Mucosa of rectum (tissue), 2 donors: ENCODE results near the gene ZNF641.

Experiments
- H3K27ac ChIP-seq, 2 donors: one replicate each; pipeline ENCODE4 v1.7.0; 2013; ENCODE audit warnings: inconsistent platforms in 2 of 2, low read depth in 2 of 2, low read length in 2 of 2
- H3K27me3 ChIP-seq, 2 donors: one replicate each; pipeline ENCODE4 v1.7.0; 2013; ENCODE audit warnings: low read length in 2 of 2; ENCODE audit not compliant: control insufficient read depth in 2 of 2, insufficient read depth in 2 of 2
- H3K36me3 ChIP-seq, 2 donors: one replicate each; pipeline ENCODE4 v1.7.0; 2013; ENCODE audit warnings: low read length in 2 of 2; ENCODE audit not compliant: control insufficient read depth in 2 of 2, insufficient read depth in 2 of 2
- H3K4me1 ChIP-seq, 2 donors: one replicate each; pipeline ENCODE4 v1.7.0; 2013; ENCODE audit warnings: low read length in 2 of 2, mild to moderate bottlenecking in 1 of 2; ENCODE audit not compliant: control insufficient read depth in 2 of 2, insufficient read depth in 2 of 2
- H3K4me3 ChIP-seq, 2 donors: one replicate each; pipeline ENCODE4 v1.7.0; 2013; ENCODE audit warnings: low read length in 2 of 2
- H3K9ac ChIP-seq, 2 donors: one replicate each; pipeline ENCODE4 v1.7.0; 2013; ENCODE audit warnings: low read length in 2 of 2, low read depth in 1 of 2, mild to moderate bottlenecking in 1 of 2
- H3K9me3 ChIP-seq, 2 donors: one replicate each; pipeline ENCODE4 v1.7.0; 2013; ENCODE audit warnings: low read length in 2 of 2; ENCODE audit not compliant: control insufficient read depth in 2 of 2
- donor health status: healthy.
- donor health status: Normal muscosa, but diverticular disease.

ZNF641 gene

DNA sequence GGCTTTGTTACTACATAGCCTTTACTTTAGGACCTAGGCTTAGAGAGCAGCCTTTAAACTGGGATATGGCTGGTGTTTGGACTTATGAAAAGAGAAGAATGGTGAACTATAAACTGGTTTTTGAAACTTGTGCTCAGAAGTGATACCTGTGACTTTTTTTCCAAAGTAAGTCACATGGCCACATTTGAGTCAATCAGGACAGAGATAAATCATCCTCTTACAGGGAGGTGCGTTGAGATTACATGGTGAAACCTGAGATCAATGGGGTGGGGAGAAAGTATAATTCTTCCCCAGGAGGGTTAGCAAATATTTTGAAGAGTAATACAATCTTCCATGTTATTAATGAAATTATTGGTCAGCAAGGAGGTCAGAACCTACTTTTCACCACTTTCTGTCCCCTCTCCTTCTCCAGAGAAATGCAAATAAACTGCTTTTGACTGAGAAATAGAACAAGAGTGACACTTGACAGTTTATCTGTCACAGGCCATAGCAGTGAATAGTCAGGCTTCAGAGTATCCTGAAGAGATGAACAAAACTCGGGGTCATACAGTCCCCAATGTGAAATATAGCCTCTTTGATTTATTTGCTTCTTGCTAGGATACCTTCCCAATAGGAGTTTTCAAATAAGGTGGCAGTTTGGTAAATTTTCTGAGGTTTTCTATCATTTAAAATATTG, 11.1 kb upstream of the ZNF641 start:
- Histone ChIP-seq H3K27me3 (no peaks in the 10 kb centered on the region), H3K36me3 (no peaks in the 10 kb centered on the region), H3K9me3 (no peaks in the 10 kb centered on the region), H3K4me3 (no peak overlapping the region), H3K9ac (no peak overlapping the region), H3K27ac (no peak overlapping the region), H3K4me1 (no peaks in the 10 kb centered on the region)

DNA sequence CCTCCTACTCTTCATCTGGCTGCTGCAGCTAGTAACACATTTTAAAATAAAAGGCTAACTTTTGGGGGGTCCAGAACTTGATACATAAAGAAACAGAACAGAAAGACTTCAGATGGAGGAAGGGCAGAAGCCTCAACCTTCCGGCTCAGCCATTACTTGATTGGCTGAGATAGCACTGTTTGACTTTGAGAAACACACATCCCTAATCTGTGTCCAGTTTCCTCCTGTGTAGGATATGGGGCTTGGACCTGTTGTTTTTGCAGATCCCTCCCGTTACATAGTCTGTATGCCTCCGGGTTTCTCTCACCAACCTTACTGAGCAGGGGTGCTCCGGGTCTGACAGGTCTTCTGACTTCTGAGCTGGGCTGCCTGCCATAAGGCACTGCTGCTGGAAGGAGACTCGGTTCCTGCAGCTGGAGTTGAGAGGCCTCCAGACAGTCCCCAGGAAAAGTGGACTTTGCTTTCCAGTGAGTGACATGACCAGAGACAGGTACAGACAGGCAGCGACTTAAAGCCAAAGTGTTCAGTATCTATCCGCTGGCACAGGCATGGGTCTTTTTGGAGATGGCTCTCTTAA, 8.3 kb upstream of the ZNF641 start:
- H3K4me3 ChIP-seq: no peak overlapping the region
- no peak overlapping the region for H3K9ac ChIP-seq
- H3K36me3 ChIP-seq: no peaks in the 10 kb centered on the region
- H3K4me1 ChIP-seq: no peaks in the 10 kb centered on the region
- H3K27me3 ChIP-seq: no peaks in the 10 kb centered on the region
- H3K9me3 ChIP-seq: no peaks in the 10 kb centered on the region
- H3K27ac ChIP-seq: no peak overlapping the region

DNA sequence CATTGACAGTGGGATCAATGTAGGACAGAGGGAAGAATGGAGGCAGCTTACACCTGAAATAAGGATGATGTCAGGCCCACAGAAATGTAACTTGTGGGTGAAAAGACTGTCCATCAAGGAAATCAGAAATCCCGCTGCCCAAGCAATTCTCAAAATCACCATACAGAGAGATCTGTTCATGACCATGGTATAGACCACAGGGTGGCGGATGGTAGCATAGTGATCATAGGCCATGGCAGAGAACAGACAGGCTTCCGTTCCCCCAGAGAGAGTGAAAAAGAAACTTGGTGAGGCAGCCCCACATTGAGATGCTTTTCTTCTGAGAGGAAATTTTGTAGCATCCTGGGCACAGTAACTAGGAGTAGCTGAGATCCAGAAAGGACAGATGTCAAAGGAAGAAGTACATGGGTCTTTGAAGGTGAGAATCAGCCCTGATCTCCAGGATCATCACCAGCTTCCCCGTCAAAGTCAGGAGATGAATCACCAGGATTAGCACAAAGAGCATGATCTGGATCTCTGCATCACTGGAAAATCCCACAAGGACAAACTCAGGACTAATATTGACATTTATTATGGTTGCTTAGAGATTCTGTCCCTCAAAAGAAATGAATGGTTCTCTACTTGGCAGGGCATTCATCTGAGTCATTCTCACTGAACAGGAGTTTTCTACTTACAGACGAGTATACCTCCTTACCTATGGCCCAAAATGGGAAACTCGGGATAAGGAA, 5.5 kb upstream of the ZNF641 start:
- Histone ChIP-seq H3K36me3 (no peaks in the 10 kb centered on the region), H3K4me1 (no peaks in the 10 kb centered on the region), H3K27me3 (no peaks in the 10 kb centered on the region), H3K4me3 (no peak overlapping the region), H3K9me3 (no peaks in the 10 kb centered on the region), H3K9ac (no peak overlapping the region), H3K27ac (no peak overlapping the region)

DNA sequence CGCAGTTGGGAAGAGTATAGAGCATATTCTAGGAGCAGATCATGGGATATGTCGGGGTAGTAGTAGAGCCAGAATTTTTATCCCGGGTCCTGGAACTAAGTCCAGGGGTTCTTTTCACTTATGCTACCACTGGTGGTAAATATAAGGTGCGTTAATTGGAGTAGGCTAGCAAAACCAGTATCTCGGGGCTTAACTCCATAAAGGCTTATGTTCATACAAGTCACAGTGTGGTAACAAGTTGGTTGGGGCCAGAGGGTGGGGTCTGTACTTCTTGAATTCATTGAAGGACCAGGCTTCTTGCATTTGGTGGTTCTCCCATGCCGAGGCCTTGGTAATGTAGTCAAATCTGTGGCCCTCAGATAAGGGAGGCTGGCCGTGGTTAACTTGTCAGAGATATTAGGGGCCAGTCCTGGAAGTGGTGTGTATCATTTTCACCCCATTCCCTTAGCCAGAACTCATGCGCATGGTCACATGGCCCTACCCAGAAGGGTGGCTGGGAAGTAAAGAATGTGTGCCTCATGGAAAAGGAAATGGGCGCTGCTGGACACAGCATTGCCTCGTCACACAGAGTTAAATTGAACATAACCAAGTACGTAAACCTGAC, 1.5 kb upstream of the ZNF641 start:
- Histone ChIP-seq H3K4me3 (no peak overlapping the region), H3K9me3 (no peaks in the 10 kb centered on the region), H3K36me3 (peaks cover 4% of the 10 kb centered on the region in 2 donors), H3K27me3 (no peaks in the 10 kb centered on the region), H3K9ac (no peak overlapping the region), H3K27ac (no peak overlapping the region), H3K4me1 (peaks cover 0 to 5% of the 10 kb centered on the region in 2 donors)

DNA sequence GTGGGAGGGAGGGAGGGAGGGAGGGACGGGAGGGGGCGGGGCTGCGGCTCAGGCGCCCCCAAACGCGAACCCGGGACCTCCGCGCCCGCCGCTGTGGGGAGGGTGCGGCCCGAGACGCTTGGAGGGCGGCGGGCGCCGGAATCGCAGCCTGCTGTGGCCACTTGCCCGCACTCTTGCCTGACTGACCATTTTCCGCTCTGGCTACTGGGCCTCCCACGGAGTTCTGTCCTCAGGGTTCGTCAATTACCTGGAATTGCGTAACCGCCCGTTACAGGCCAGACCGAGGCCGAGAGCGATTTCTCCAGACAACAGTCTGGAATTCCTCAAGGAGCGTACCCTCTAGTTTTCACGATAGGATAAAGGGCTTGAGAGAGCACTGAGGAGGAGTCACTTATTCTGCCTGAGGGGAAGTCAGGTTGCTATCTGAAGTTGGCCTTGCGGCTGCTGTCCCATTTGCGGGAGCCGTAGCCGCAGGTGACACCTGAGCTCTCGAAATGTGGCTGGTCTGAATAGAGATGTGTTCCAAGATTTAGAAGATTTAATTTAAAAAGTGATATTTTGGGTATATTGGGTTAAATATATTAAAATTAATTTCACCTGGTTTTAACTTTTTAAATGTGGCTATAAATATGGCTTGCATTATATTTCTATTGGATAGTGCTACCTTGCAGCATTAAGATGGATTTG, 446 bp upstream of the ZNF641 start:
- peak overlapping the region; percentile 90 to 92 for H3K27ac ChIP-seq
- peak overlapping the region; percentile 80 to 92 for H3K9ac ChIP-seq
- H3K4me1 ChIP-seq: peaks cover 0 to 5% of the 10 kb centered on the region in 2 donors
- H3K9me3 ChIP-seq: no peaks in the 10 kb centered on the region
- H3K27me3 ChIP-seq: no peaks in the 10 kb centered on the region
- H3K4me3 ChIP-seq: peak overlapping the region; percentile 76 to 83
- H3K36me3 ChIP-seq: peaks cover 8 to 11% of the 10 kb centered on the region in 2 donors

DNA sequence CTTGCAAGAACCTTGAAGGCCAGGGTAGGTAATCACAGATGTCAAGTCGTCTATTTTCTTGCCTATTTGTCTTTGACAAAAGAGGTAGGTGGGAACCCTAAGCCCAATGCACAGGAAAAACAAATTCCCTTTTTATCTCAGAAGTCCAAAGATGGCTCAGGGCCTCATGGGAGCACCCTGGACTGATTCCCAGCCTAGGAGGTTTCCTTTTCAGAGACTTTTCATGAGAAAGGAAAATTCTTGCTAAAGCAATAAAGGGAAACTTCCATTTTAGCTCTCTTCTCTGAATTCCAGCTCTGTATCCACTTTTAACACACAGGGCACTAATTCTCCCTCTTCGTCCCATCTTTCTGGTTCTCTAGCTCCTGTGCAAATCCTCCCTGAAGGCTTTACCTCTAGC, 1.2 kb downstream of the ZNF641 start:
- Histone ChIP-seq H3K27ac (no peak overlapping the region), H3K9ac (no peak overlapping the region)

DNA sequence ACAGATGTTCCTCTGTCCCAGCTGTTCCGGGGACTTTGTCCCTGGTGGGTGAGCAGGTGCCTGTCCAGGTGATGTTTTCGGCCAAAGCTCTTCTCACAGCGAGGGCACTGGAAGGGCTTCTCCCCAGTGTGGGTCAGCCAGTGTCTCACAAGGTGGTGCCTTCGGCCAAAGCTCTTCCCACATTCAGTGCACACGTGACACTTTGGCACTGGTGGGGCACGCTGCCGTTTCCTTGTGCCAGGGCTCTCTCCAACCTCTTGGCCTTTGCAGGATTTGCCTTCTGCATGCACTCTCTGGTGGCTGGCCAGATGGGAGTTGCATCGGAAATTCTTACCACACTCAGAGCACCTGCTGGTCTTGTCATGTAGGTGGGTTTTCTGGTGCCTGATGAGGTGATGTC, 7.7 kb downstream of the ZNF641 start:
- no peaks in the 10 kb centered on the region for H3K27me3 ChIP-seq
- H3K9ac ChIP-seq: no peak overlapping the region
- H3K9me3 ChIP-seq: no peaks in the 10 kb centered on the region
- no peak overlapping the region for H3K27ac ChIP-seq
- H3K4me3 ChIP-seq: no peak overlapping the region
- H3K36me3 ChIP-seq: peaks cover 36 to 45% of the 10 kb centered on the region in 2 donors
- no peaks in the 10 kb centered on the region for H3K4me1 ChIP-seq

More for the DNA sequence above, 1.2 kb downstream of the ZNF641 start:
- no peaks in the 10 kb centered on the region for H3K9me3 ChIP-seq
- peaks cover 17 to 20% of the 10 kb centered on the region in 2 donors for H3K36me3 ChIP-seq
- peaks cover 0 to 5% of the 10 kb centered on the region in 2 donors for H3K4me1 ChIP-seq
- H3K27me3 ChIP-seq: no peaks in the 10 kb centered on the region
- peak overlapping the region in 1 of 2 donors; percentile 92 for H3K4me3 ChIP-seq

DNA sequence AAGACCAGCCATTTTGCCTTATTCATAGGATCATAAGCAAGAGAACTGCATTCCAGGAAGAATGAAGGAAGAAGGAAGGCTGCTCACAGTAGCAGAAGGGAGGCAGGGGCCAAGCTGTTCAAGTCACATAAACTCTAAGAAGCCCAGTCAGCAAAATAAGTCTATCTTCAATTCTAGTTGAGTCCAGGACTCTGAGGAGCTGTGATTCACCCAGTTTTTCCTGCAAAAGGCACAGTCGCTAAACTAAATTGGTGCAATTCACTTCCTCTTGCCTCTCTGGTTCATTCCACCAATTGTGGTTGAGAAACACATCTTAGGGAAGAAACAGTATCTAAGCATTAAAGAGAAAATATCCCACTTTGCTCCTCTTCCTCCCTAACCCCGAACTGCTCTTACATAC, 9.8 kb downstream of the ZNF641 start:
- Histone ChIP-seq H3K36me3 (peaks cover 25 to 34% of the 10 kb centered on the region in 2 donors), H3K4me1 (no peaks in the 10 kb centered on the region), H3K27me3 (no peaks in the 10 kb centered on the region), H3K9me3 (no peaks in the 10 kb centered on the region), H3K9ac (no peak overlapping the region), H3K27ac (no peak overlapping the region), H3K4me3 (no peak overlapping the region)

DNA sequence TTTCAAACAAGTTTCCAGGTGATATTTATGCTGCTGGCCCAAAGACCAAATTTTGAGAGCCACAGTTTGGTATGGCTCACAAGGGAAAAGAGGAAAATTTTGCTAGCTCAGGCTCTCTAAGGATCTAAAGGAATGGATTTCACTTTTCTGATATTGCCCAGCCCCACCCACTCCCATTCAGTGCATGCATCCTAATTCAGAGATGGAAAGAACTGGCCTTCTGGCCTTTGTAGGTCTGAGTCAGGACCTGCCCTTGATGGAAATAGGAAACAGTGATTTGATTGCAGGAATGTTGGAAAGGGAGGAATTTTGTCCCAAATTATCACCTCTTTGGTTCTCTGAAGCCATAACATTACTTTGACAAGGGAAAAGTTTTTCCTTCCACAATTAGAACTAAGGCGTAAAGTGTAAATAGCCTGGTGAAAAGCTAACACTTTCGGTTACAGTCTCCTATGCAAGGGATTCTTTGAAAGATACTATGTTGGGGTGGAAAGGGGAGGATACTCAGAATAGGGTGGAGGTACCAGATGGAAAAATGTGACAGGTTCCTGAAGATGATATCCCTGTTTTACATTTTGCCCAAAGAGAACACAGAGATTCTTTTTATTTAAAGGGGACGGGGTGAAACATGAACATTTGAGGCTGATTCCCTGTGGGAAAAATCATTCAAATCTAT, 11.1 kb downstream of the ZNF641 start:
- no peak overlapping the region for H3K4me3 ChIP-seq
- H3K9ac ChIP-seq: no peak overlapping the region
- H3K27me3 ChIP-seq: no peaks in the 10 kb centered on the region
- peaks cover 19 to 26% of the 10 kb centered on the region in 2 donors for H3K36me3 ChIP-seq
- H3K27ac ChIP-seq: no peak overlapping the region
- no peaks in the 10 kb centered on the region for H3K9me3 ChIP-seq
- H3K4me1 ChIP-seq: no peaks in the 10 kb centered on the region
